A673 (cell line): ENCODE data around the gene TGIF2. TPM values are rescaled to one million over a fixed set of nuclear protein-coding genes. Genes with fewer than 3 reads are reported as not detected.

ENCODE experiments used
- BruUV-seq: library from RNA; stranded (reverse); fragments of 400-500 nt; replicated peaks from 2 replicates; lab custom pipeline; 2021; lab: Mats Ljungman, UMichigan
- CTCF ChIA-PET: fragments of 300-600 bp; sonication (Branson Sonifier 250); formaldehyde crosslinking; loops from one replicate; lab custom pipeline; 2022; ENCODE audit warnings: antibody characterized with exemption; lab: Charles Lee
- POLR2A ChIA-PET: fragments of 300-600 bp; sonication (Branson Sonifier 250); formaldehyde crosslinking; loops from one replicate; lab custom pipeline; 2022; ENCODE audit warnings: antibody characterized with exemption; ENCODE audit not compliant: low non-redundant PET; lab: Charles Lee
- DNase-seq: peaks from one replicate; pipeline ENCODE4 v3.0.0-alpha.2; 2015; ENCODE audit warnings: low spot score
- H3K27ac ChIP-seq: fragments of 200-600 bp; sonication (generic); 2 replicates; pipeline ENCODE4 v1.5.1; 2016; ENCODE audit warnings: mixed run types, low read depth, mild to moderate bottlenecking, mixed read lengths, antibody characterized with exemption, low read length; ENCODE audit not compliant: poor library complexity, severe bottlenecking
- H3K27me3 ChIP-seq: fragments of 200-600 bp; sonication (generic); replicated peaks from 2 replicates; pipeline ENCODE4 v1.6.1; 2017; ENCODE audit warnings: mixed run types, low read depth, mild to moderate bottlenecking, mixed read lengths, antibody characterized with exemption, low read length; ENCODE audit not compliant: insufficient read depth, poor library complexity
- H3K36me3 ChIP-seq: fragments of 200-600 bp; sonication (generic); 2 replicates; pipeline ENCODE4 v1.6.1; 2016; ENCODE audit warnings: mixed run types, mild to moderate bottlenecking, mixed read lengths, antibody characterized with exemption, low read length; ENCODE audit not compliant: insufficient read depth, poor library complexity, severe bottlenecking
- H3K4me1 ChIP-seq: fragments of 200-600 bp; sonication (generic); 2 replicates; pipeline ENCODE4 v1.6.1; 2017; ENCODE audit warnings: mixed run types, mild to moderate bottlenecking, mixed read lengths, antibody characterized with exemption, low read length; ENCODE audit not compliant: insufficient read depth, poor library complexity, severe bottlenecking
- H3K4me3 ChIP-seq: fragments of 200-600 bp; sonication (generic); 2 replicates; pipeline ENCODE4 v1.5.1; 2016; ENCODE audit warnings: low read depth, mixed run types, mild to moderate bottlenecking, mixed read lengths, low read length; ENCODE audit not compliant: poor library complexity, severe bottlenecking
- H3K9me3 ChIP-seq: fragments of 200-600 bp; sonication (generic); 2 replicates; pipeline ENCODE4 v1.6.1; 2016; ENCODE audit warnings: mixed run types, low read depth, mild to moderate bottlenecking, mixed read lengths, antibody characterized with exemption, low read length; ENCODE audit not compliant: poor library complexity, severe bottlenecking
- CTCF ChIP-seq: fragments of 300-800, 200-600 bp; sonication (generic); conservative IDR thresholded peaks from 2 replicates; pipeline ENCODE4 v1.5.1; 2017; ENCODE audit warnings: low read depth, mild to moderate bottlenecking, antibody characterized with exemption, low read length, moderate library complexity, mixed read lengths
- EZH2 ChIP-seq: fragments of 200-600 bp; sonication (generic); IDR thresholded peaks from 2 replicates; pipeline ENCODE4 v1.6.1; 2017; ENCODE audit warnings: borderline replicate concordance, low read depth, mild to moderate bottlenecking, mixed read lengths, antibody characterized with exemption, low read length; ENCODE audit not compliant: poor library complexity, severe bottlenecking
- intact Hi-C: fragments of 100-400 bp; cut with micrococcal nuclease; formaldehyde crosslinking; loops from one replicate; pipeline ENCODE4 v1.10.0; 2022; ENCODE audit not compliant: unreplicated experiment
- total RNA-seq: library from RNA; stranded (reverse); gene quantifications from 2 replicates; pipeline ENCODE4 v1.2.3, GENCODE V29; 2021

TGIF2 gene
- total RNA-seq, 1 experiment from 2014 or later, result 59.0 TPM

GRCh38 chr20:36578356-36579041 lies 5.1 kb downstream of the TGIF2 start:
- Histone ChIP-seq H3K4me1 (peaks cover 14% of the 10 kb centered on the region), H3K27ac (peak overlapping the region; percentile 37), H3K9me3 (no peaks in the 10 kb centered on the region), H3K4me3 (no peak overlapping the region), H3K36me3 (peaks cover 44% of the 10 kb centered on the region), H3K27me3 (no peaks in the 10 kb centered on the region)
- intact Hi-C loops, result no loop called here
- DNase-seq, result no peak
- no peak for TF ChIP-seq EZH2
- ChIA-PET CTCF (no interaction called here), POLR2A (no interaction called here)
- no TSS peak for BruUV-seq

- DNase-seq, result no peak
- ChIA-PET POLR2A (no interaction called here), CTCF (no interaction called here)
- TF ChIP-seq EZH2 (no peak), CTCF (no peak)
- peaks cover 48% of the 10 kb centered on the region for H3K36me3 ChIP-seq
- no peaks in the 10 kb centered on the region for H3K9me3 ChIP-seq
- no TSS peak for BruUV-seq
- intact Hi-C loops, result no loop called here
- no peak overlapping the region for H3K4me3 ChIP-seq
- H3K27me3 ChIP-seq, result no peaks in the 10 kb centered on the region
- no peak overlapping the region for H3K27ac ChIP-seq
- H3K4me1 ChIP-seq, result peaks cover 26% of the 10 kb centered on the region
Observed at GRCh38 chr20:36579996-36580545, 6.7 kb downstream of the TGIF2 start.

DNA sequence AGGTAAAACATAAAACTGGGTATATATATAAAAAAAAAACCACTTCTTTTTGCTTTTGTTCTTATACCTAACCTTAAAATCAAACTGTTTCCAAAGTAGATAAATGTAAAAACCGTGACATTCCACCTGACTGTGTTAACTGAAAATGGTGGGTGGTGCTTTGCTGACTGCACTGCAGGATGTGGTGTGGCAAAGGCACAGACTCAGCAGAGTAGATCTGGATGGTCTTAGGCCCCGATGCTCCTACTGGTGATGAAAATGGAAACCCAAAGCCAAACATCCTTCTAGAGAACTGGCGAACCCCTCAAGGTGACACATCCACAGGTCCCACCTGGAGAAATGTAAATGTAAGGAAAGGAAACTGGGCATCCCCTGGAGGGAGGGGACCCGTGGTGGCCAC lies 8.9 kb downstream of the TGIF2 start:
- BruUV-seq, result TSS peak; percentile 20
- peaks cover 23% of the 10 kb centered on the region for H3K4me1 ChIP-seq
- TF ChIP-seq EZH2 (no peak), CTCF (no peak)
- no peaks in the 10 kb centered on the region for H3K27me3 ChIP-seq
- H3K36me3 ChIP-seq, result peaks cover 53% of the 10 kb centered on the region
- H3K27ac ChIP-seq, result no peak overlapping the region
- intact Hi-C loops, result no loop called here
- no peak overlapping the region for H3K4me3 ChIP-seq
- ChIA-PET CTCF (no interaction called here), POLR2A (no interaction called here)
- DNase-seq, result no peak
- H3K9me3 ChIP-seq, result no peaks in the 10 kb centered on the region
